Epithelial cell of proximal tubule (primary cell): ENCODE measurements around the gene SIRPB2. TPM values are rescaled to one million over a fixed set of nuclear protein-coding genes. Genes with fewer than 3 reads are reported as not detected.

ENCODE experiments used
- DNase-seq: peaks from one replicate; pipeline ENCODE4 v3.0.0-alpha.2; 2011; ENCODE audit warnings: low read depth
- H3K4me3 ChIP-seq: 2 replicates; pipeline ENCODE4 v1.5.1; 2011; ENCODE audit warnings: low read depth, mild to moderate bottlenecking, low read length
- CTCF ChIP-seq: conservative IDR thresholded peaks from 2 replicates; pipeline ENCODE4 v1.5.1; 2012; ENCODE audit warnings: low read depth, mild to moderate bottlenecking, low read length
- total RNA-seq: library from RNA; depleted of rRNA; stranded (reverse); fragments of >200 nt; gene quantifications from 2 replicates; pipeline ENCODE4 v1.2.3, GENCODE V29; 2015

The SIRPB2 gene
- total RNA-seq, 1 donor from 2014 or later: 0.29 TPM

- DNase-seq: no peak
- no peak for TF ChIP-seq CTCF
- no peak overlapping the region for H3K4me3 ChIP-seq
Measured at GRCh38 chr20:1491860-1492642, 831 bp upstream of the SIRPB2 start.

DNA sequence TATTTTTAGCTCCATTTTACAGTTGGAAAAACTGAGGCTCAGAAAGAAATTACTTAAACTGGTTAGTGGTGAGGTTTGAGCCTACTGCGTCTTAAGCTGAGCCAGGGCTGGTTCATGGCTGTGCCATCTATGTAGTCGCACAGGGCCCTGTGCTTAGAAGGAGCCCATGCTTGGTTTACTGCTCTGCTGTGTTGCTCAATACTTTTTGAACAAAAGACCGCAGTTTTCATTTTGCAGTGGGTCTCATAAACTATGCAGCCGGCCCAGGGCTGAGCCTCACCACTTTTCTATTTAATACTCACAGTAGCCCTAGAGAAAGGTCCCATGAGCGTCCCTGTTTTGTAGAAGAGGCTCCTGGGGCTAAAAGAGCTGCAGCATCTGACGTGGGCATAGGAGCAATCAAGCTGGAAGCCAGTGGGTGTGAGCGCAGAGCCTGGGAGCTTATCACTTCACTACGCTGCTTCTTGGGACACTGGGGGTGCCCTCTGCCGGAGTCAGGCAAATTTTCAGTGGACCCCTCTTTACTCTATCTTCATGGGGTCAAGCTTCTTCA, 501 bp downstream of the SIRPB2 start:
- no peak for TF ChIP-seq CTCF
- no peak overlapping the region for H3K4me3 ChIP-seq
- no peak for DNase-seq

- H3K4me3 ChIP-seq: no peak overlapping the region
- TF ChIP-seq CTCF: no peak
- DNase-seq: no peak
Measured at GRCh38 chr20:1489764-1490436, 1.3 kb downstream of the SIRPB2 start.

DNA sequence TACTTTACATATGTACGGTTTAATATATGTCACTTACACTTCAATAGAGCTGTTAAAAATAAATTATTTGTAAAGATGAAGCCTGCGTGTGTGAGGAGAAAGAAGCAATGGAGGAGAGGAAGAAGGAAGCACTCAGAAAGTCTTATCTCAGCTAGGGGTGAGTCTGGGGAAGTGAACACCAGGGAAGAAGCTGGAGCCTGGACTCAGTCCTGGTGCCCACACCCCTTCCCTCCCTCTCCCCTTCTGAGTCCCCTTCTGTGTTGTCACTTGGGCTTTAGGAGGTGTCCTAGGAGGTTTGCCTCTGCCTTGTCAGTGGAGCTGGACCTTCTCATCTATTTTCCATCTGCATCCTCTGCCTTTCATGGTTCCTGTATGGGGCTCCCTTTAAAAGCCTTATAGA, 1.9 kb downstream of the SIRPB2 start:
- TF ChIP-seq CTCF: no peak
- no peak for DNase-seq
- H3K4me3 ChIP-seq: no peak overlapping the region

DNA sequence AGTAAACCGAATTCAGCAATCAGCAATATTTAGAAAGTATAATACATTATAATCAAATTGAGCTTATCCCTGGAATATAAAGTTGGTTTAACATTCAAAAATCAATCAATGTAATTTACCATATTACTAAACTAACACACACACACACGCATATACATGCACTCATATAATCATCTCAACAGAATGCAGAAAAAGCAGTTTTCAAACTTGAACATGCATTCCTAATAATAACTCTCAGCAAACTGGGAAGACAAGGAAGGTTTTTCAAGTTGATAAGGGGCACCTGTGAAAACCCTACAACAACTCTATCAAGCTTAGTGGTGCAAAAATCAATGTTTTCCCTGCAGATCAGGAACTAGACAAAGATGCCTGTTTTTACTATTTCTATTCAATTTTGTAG, 4.7 kb downstream of the SIRPB2 start:
- TF ChIP-seq CTCF: no peak
- DNase-seq: no peak
- no peak overlapping the region for H3K4me3 ChIP-seq

DNA sequence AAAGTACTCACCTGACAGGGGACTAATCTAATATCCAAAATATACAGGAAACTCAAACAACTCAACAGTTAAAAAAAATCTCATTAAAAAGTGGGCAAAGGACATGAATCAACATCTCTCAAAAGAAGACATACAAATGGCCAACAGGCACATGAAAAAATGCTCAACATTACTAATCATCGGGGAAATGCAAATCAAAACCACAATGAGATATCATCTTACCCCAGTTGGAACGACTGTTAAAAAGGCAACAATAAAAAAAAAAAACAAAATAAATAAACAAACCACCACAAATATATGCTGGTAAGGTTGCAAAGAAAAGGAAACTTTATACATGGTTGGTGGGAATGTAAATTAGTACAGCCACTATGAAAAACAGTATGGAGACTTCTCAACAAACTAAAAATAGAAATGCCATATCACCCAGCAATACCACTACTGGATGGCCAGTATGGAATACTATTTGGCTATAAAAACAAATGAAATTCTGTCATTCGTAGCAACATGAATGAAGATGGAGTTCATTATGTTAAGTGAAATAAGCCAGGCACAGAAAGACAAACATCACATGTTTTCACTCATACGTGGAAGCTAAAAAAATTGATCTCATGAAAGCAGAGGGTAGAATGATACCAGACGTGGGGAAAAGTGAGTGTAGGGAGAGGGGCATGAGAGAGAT, 6.6 kb downstream of the SIRPB2 start:
- no peak for DNase-seq
- TF ChIP-seq CTCF: no peak
- no peak overlapping the region for H3K4me3 ChIP-seq
